GM21576 (cell line): ENCODE results near the gene SUSD3.

ENCODE experiments used
- ATAC-seq: cut with Tn5 transposase; IDR thresholded peaks from one replicate; pipeline ENCODE4 v1.9.1; 2021; ENCODE audit warnings: mild to moderate bottlenecking, moderate library complexity; ENCODE audit not compliant: unreplicated experiment

The SUSD3 gene

GRCh38 chr9:93121316-93122241 is 63.1 kb downstream of the SUSD3 start:
- ATAC-seq, result no peak

GRCh38 chr9:93122721-93123221 is 64.3 kb downstream of the SUSD3 start:
- no peak for ATAC-seq

- no peak for ATAC-seq
Observed at GRCh38 chr9:93123561-93124283, 65.2 kb downstream of the SUSD3 start.

- ATAC-seq, result no peak
Observed at GRCh38 chr9:93124793-93125192, 66.3 kb downstream of the SUSD3 start.

GRCh38 chr9:93125331-93125894 is 66.9 kb downstream of the SUSD3 start:
- no peak for ATAC-seq

DNA sequence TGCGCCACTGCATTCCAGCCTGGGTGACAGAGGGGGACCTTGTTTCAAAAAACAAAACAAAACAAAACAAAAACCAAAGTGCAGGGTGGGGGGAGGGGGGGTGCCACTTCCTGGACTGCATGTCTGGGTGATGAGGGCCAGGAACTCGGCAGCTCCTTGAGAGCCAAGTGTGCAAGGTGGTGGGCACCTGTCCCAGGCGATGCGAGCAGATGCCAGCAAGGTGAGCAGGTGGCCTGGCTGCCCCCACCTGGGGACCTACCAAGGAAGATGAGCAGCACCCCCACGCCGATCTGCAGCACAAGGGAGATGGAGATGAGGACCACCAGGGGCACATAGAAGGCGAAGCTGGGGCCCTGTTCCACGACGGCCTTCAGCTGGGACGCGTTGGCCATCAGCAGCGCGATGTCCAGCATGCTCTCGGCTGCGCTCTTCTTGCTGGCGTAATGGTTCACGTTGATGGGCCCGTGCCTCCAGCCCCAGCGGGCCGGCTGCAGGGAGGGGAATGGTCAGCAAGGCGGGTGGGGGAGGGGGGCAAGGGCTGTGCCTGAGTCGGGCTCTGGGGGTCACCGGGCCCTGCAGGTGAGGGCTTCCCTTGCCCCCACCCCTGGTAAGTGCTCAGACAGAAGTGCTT is 67.8 kb downstream of the SUSD3 start:
- ATAC-seq, result no peak

- no peak for ATAC-seq
Observed at GRCh38 chr9:93126825-93127368, 68.4 kb downstream of the SUSD3 start.

- ATAC-seq, result no peak
Observed at GRCh38 chr9:93127395-93127911, 69.0 kb downstream of the SUSD3 start.

DNA sequence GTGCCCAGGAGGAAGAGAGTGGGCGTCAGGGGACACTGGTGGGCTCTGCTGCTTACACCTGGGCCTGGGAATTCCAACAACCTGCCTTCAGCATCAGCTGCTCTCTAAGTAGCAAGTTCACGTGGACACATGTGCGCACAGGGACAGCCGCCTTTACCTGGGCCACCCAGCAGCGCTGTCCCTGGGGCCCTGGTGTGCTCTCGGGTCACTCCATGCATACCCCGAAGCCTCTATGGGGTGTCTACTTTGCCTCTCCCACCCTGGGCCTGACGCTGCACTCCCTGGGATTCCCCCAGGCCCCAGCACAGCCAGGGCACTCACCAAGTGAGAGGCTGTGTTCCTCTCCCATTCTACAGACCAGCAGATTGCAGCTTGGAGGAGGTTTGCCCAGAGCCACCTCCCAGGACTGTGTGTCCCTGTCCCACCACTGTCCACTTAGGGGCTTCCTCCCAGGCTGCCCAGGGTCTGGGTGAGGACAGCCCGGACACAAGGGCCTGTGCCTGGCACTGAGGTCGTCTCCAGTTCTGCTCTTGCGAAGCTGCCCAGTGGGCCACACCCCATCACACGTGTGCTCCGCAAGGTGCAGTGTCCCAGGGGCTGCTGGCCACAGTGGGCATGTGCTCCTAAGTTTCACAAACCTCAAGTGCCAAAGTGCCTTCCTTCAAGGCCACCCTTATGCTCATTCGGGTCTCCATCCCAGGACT is 69.7 kb downstream of the SUSD3 start:
- no peak for ATAC-seq

DNA sequence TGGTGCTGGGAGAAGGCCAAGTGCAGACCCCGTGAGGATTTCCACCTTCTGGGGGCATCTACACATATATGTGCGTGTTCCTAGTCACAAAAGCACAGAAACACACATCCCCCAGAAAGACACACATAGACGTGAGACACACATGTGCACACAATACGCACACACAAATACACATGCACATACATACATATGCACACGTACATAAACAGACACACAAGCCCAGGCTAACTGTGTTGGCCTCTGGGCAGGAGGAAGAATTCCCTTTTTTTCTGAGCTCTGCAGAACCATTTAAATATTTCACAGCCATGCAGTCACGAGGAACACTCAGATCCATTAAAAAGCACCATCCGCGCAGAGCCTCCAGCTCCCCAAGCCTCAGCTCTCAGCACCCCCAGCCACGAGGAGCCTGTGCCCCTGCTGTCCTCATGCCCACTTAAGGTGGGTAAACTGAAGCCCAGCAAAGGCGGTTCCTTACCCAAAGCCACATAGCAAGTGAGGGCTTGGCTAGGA is 70.3 kb downstream of the SUSD3 start:
- no peak for ATAC-seq

DNA sequence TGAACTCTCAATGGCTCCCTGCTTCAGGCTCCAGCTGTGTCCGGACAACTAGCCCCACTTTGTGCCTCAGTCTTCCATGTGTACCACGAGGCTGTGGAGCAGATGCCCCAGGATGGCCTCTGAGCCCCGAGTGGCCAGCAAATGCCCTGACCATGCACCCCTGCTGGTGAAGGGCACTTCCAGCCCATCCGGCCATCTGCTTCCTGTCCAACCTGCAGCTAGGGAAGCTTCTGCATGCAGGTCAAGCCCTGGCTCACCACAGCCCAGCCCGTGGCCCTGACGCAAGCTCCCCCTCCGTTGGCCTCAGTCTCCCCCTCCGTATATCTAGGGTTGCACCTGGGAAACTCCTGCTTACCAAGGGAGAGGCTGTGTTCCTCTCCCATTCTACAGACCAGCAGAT is 70.8 kb downstream of the SUSD3 start:
- ATAC-seq, result no peak

GRCh38 chr9:93129691-93130500 is 71.4 kb downstream of the SUSD3 start:
- no peak for ATAC-seq

- ATAC-seq, result no peak
Observed at GRCh38 chr9:93130861-93131481, 72.5 kb downstream of the SUSD3 start.

- ATAC-seq, result no peak
Observed at GRCh38 chr9:93131599-93132286, 73.2 kb downstream of the SUSD3 start.

- no peak for ATAC-seq
Observed at GRCh38 chr9:93132287-93132927, 73.9 kb downstream of the SUSD3 start.

GRCh38 chr9:93132946-93133680 is 74.6 kb downstream of the SUSD3 start:
- peak; percentile 32 for ATAC-seq

- ATAC-seq, result no peak
Observed at GRCh38 chr9:93133681-93134014, 75.1 kb downstream of the SUSD3 start.
